Measurements from ENCODE around the gene SEC61B.
"Not testable (repeated sequence)": the region's sequence is repeated elsewhere in the genome, so short reads cannot be mapped to it uniquely, and the experiment has no call there.

Gene SEC61B

DNA sequence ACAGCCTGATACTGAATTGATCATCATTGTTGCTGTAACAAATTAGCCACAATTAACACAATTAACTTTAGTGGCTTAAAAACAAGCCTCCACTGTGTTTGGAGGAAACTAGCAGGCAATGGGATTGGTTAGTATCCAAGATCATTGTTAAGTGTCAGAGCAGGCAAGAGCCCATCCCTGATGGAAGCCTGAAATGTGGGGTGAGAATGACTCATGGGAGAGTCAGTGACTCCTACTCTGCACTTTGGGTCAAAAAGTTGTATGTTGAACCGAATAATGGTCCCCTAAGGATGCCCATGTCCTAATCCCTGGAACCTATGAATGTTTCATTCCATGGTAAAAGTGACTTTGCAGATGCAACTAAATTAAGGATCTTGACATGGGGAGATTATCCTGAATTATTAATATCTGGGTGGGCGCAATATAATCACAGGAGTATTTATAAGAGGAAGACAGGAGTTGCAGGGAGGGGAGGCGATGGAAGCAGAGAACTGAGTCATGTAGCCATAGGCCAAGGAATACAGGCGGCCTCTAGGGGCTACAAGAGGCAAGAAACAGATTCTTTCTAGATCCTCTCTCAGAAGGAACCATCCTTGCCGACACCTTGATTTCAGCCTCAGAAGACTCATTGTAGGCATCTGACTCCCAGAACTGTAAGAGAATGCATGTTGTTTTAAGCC, 29.2 kb upstream of the SEC61B start:
- no peak for DNase-seq

DNA sequence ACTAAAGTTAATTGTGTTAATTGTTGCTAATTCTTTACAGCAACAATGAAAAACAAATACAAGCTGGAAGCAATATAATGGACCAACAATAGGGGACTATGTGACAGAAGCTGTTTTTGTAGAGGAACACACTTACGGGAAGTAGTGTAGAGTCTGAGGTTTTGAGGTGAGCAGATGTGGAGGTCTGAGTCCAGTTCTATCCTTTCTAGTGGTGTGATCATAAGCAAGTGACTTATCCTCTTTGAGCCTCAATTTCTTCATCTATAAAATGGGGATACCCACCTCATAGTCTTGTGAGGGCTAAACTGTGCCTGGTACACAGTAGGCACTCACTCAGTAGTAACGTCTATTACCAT, 28.6 kb upstream of the SEC61B start:
- DNase-seq: no peak

DNA sequence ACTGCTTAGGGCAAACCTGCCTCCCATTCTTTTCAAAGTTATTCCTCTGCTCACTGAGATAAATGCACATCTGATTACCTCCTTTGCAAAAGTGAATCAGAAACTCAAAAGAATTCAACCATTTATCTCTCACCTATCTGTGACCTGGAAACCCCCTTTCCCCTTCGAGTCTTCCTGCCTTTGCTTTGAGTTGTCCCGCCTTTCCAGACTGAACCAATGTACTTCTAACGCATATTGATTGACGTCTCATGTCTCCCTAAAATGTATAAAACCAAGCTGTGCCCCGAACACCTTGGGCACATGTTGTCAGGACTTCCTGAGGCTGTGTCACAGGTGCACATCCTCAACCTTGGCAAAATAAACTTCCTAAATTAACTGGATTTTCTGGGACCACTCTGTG, 25.6 kb upstream of the SEC61B start:
- not testable (repeated sequence) for DNase-seq

DNA sequence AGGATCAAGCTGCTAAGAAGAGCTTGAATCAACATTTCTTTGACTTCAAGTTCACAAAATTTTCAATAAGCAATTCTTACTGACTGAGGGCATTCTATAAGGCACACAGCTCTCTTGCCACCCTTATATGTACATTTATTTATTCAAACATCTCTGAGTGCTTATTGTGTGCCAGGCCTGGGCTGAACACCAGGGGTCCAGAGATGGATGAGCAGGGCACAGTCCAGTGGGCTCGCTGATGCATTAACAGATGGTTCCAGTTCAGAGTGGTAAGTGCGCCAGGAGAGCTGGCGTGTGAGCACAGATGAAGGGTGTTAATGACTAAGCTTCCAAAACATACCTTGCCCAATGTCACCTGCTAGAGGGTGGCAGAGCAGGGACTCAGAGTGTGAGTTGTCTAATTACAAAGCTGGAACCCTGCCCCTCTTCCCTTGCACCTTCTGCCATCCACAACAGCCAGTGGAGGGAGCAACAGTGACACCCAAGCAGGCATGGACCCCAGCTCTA, 24.9 kb upstream of the SEC61B start:
- DNase-seq: no peak

DNA sequence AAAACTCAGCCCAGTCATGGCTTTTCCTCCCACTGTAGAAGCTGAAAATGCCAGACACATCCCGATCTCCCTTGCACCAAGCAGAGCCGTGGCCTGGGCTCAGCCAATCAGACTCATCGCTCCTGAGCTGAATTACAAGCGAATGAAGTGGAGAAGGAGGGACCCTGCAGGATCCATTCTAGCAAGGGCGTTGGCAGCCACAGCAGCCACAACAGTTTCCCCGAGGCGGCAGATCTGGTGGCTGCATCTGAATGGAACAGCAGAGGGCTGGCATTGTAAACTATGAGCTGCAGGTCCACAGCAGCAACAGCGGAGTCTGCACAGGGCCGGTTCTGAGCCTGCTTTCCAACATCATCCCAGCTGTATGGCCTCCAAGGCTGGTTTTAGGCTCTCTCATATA, 24.1 kb upstream of the SEC61B start:
- DNase-seq: no peak

DNA sequence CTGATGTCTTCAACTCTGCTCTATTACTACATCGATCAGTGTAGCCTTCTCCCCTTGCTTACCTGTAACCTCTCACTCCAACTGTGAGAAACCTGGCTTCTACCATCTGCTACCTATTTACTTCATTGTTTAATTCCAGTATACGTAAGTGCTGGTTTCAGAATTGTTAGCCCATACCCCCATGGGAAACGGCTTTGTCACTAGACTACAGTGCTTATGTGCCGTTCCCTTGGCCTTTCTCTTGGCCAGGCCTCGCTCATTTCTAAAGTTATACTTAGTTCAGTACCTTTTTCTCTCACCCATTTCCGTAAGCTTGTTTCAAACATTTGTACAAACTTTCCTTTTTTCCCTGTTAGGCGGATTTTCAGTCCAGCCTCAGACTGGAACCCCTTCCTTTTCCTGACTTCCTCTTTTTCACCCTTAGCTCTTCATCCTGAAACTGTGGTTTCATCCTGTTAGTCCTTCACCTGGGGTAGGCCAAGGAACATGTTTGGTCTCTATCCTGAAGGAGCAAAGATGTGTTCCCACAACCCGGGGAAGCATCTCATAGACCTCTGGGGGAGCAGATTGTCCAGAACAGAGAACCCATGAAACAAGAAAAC, 22.0 kb upstream of the SEC61B start:
- no peak for DNase-seq

DNA sequence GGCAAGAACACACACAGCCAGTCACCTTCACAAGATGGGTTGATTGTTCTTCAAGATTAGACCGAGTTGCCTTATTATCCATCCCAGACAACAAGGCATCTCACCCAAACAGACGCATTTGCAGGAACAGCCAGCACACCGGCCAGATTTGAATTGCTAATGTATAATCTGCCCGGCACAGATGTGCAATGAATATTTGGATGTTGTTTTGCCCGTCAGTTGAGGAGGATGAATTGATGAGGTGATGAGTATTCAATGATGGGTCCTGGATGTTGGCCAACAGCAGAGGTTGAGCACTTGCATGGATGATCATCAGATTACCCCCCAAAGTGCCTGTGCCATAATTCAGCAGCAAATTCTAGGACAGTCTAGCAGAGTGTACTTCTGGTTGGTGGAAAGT, 20.5 kb upstream of the SEC61B start:
- DNase-seq: no peak

DNA sequence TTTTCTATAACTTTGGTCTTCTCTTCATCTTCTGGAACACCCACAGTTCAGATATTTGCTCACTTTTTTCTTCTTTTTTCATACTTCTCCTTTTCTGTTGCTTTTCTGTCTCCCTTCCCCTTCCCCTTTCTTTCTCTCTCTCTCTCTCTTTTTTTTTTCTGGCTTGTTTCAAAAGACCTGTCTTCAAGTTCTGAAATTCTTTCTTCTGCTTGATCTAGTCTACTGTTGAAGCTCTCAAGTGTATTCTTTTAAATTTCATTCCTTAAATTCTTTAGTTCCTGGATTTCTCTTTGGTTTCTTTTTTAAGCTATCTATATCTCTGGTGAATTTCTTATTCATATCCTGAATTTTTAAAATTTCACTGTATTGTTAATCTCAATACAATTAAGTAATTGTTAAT, 11.5 kb upstream of the SEC61B start:
- DNase-seq: no peak

DNA sequence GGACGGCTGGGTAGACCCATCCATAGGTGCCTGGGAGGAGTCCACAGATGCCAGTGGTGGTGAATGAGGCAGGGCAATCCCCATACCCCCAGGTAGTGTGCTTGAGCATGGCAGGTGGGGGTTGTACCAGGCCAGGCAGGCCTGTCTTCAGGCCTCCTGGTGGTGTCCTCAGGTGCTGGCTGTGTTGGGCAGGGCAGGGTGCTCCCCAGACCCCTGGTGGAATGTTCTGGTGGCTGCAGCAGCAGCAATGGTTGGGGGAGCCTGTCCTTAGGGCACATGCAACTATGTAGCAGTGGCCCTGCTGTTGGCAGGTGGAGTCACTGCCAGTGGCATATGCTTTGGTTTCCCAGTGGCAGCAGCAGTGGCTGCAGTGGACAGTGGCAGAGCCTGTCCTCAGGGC, 10.3 kb upstream of the SEC61B start:
- no peak for DNase-seq

DNA sequence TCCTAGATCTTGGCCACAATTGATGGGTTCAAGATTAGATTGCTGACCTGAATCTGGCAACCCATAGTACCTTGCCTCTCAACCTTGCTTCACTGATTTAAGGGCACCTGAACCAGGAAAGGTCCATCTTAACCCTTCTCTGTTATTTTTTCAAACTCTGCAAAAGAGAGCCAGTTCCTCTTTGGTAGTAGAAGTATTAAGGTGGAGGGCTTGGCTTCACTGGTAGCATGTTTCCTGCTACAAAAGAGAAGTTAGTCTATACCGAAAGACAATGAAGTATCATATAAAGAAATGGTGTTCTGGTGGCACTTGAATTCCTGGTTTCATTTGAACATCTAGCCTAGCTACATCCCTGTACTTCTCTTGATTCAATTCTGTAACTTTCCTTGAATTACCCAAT, 8.9 kb upstream of the SEC61B start:
- no peak for DNase-seq

DNA sequence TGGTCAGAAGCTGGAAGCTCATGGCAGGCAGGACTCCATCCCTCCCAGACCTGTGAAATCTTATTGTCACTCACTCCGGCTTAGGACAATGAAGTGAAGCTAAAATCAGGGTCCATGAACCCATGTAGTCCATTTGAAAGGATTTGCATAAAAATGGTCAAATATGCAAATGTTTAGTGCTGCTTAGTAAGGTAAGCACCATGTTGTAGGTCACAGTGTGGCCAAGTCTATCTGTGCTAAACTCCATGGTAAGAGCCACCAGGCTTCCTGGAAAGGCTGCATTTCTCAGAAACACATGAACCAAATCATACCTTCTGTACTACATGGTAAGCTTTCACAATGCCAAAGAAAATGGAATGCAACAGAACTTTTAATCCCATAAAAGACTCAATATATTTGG, 6.0 kb upstream of the SEC61B start:
- DNase-seq: no peak

DNA sequence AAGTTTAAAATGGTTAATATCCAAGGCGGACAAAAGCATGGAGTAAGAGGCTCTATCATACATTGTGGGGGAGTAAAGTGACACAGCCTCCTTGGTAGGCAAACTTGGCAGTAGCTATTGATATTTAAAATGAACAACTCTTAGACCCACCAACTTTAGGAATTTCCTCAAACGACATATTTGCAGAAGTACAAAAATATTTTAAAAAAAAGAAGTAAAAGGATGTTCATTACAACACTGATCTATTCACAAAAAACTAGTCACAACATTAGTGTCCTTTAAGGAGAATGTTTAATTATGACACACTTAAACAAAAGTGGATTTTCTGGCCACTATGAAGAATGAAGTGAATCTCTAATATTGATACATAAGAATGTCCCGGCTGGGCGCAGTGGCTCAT, 2.1 kb upstream of the SEC61B start:
- DNase-seq: no peak

DNA sequence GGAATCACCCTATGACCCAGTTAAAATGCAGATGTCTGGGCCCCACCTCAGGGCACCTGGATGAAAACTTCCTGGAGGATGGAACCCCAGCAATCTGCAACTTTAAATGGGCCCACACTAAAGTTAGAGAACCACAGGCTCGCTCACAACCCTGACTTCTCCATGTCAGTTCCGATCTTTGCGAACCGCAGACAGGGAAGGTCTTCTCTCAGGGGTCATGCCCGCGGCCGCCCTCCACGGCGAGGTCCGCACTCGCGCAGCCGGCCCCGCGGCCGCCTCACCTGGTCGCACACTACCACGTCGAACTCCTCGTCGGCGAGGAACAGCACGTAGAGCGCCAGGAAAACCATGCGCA, 839 bp upstream of the SEC61B start:
- no peak for DNase-seq

DNA sequence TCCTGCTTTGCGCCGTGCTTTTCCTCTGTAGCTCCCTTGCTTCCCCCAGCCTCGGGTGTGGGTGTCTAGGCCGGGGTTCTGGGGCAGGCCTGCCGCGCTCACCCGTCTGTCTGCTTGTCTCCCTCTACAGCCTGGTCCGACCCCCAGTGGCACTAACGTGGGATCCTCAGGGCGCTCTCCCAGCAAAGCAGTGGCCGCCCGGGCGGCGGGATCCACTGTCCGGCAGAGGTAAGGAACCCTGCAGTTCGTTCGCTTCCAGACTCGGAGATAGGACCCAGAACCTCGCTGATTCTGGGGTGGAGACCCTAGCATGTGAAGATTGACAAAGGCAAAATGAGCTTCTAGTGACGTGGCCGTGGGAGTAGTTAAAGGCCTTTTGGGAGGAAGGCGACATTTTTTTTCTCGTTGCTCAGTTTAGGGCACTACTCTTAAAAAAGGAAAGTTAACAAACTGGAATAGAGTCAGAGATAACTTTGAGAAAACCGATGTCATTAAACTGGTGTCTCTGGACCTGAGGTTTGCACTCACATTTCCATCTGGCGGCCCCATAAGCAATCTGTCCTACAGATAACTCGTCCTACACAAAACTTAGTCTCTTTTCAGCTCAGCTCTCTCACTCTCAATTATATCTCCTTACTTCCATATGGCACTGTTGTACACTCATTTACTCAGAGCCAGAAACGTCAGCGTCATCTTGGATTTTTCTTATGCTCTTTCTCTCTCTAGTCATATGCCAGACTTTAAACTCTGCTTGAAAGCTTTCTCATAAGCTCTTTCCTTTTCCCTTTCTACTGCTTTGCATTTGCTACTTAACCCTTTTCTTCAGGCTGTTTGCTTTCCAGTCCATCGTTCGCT, 561 bp downstream of the SEC61B start:
- DNase-seq: no peak

DNA sequence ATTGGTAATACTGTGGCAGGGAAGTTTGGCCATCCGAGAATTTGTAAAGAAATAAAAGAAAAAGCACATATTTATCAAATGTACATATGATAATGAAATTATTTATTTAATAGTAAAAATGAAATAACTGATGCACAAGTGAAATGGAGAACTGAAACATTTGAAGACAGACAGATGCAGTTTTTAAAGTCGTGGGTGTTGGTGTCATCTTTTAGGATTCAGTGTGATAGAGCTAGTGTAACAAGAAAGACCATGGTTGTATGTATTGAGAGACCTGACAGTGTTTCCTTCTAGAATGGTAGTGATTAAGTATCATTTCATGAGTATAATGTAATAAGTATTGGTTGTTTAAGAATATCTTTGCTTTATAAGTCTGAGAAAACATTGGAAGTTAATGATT, 2.4 kb downstream of the SEC61B start:
- DNase-seq: no peak

DNA sequence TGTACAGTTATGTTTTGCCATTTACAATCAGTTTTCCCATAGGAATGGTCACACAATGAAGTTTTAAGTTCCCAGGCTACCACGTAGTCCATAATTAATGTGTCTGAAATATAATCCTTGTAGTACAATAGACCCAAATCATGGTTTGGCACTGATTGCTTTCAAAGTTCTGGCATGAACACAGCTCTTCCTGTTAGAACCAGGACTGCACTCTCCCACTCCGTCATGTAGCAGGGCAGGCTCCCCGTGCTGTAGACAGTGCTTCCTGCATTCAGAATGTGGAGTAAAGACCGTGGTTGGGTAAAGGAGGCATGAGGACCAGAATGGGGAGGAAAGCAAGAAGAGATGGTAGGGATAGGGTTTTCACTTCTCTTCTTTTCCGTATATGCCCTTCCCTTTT, 4.0 kb downstream of the SEC61B start:
- no peak for DNase-seq

DNA sequence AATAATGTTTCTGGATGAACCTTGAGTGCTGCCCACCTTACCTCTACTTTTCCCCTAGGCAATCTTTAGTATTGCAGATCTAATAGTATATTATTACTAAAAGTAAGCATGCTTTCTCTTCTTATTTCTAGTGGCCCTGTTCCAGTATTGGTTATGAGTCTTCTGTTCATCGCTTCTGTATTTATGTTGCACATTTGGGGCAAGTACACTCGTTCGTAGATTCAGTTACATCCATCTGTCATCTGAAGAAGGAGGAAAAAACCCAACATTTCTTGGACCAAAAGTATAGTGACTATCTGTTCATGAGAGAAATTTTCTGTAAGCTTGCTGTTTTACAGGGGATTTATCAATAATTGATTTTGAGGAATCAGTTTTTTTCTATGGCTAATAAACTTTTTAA, 8.1 kb downstream of the SEC61B start:
- DNase-seq: no peak

DNA sequence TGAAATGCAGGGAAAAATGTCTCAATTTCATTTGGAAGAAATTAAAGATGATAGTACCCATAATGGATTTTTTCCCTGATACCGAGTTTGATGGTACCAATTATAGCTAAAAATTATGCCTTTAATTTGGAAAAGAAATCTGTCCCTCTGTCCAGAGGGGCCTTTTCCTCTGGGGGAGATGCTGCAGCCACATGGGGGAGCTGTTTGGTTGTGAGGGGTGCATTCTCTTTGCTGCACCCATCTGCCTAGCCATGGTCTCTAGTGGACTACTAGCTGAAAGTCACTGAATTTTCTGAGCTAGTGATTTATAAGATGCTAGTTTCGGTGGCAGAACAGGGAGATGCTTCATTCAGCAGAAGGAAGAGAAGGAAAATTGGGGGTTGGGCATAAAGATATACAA, 9.6 kb downstream of the SEC61B start:
- peak; percentile 23 for DNase-seq

DNA sequence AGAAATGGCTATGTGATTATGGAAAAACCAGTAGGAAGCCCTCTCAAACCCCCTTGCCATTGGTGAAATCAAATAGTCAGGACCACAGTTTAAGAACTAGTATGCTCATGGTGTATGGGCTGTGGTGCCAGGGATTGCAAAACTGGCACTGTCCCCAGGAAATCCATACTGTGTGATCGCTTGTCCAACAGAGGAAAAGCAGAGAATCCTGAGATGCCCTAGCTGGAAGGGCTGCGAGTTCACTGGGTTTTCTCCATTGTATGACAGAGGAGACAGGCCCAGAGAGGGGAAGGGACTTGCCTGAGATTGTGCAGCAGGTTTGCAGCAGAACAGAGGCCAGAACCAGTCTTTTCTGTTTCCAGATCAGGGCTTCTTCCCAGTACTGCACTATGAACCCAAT, 12.5 kb downstream of the SEC61B start:
- DNase-seq: no peak

DNA sequence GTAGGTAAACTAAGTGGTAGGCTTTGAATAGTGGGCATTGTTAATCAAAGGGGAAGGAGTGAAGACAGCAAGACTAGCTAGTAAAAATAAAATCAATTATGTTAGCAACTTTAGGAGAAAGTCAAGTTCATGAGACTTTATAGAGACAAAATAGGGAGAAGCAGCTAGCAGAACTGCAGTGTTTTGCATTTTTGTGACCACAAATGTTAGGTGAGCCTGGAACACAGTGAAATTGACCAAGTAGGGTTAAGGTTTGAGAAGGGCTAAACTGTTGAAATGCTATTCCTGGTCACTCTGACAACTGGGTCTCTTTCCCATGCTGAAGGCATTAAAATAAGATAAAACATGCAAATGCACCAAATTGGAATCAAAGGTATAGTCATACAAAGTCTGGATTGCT, 13.0 kb downstream of the SEC61B start:
- DNase-seq: no peak

DNA sequence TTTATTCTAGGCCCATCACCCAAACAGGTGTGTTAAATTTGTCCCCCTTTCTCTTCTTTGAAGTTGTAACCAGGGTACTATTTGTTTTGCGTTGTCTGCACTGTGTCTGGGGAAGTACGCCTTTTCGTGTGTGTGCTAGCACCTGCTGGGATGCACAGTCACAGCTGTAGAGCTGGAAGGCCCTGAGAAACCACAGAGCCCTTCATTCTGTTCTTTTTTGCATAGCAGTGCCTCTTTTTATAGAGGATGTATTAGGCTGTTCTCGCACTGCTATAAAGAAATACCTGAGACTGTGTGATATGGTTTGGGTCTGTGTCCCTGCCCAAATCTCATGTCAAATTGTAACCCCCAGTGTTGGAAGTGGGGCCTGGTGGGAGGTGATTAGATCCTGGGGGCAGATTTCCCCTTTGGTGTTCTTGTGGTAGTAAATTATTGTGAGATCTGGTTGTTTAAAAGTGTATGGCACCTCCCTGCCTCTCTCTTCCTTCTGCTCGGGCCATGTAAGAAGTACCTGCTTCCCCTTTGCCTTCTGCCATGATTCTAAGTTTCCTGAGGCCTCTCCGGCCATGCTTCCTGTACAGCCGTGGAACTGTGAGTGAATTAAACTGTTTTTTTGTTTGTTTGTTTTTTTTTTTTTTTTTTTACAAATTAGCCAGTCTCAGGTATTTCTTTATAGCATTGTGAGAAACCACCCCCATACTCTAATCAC, 14.0 kb downstream of the SEC61B start:
- DNase-seq: peak; percentile 13

DNA sequence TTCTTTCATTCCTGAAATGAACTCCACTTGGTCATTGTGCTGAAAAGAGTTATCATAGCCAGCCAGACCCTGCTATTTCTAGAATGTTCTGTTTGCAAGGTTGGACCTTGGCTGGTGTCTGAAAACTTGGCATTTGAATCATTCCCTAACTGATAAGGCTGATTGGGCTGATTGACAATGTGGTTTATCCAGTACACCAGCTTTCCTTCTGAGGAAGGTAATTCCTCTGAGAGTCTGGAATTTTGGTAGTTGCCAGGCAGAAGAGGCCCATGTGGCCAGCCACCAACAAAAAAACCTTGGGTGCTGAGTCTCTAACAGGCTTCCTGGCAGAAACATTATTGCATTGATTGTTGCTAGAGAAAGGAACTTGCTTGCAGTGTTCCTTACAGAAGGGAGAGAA, 15.3 kb downstream of the SEC61B start:
- no peak for DNase-seq

DNA sequence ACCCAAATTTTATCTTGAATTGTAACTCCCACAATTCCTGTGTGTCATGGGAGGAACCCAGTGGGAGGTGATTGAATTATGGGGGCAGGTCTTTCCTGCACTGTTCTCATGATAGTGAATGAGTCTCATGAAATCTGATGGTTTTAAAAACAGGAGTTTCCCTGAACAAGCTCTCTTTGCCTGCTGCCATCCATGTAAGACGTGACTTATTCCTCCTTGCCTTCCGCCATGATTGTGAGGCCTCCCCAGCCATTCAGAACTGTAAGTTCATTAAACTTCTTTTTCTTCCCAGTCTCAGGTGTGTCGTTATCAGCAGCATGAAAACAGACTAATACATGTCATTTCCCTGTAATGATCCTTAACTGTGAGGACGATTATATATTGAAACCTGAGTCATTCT, 15.8 kb downstream of the SEC61B start:
- not testable (repeated sequence) for DNase-seq

DNA sequence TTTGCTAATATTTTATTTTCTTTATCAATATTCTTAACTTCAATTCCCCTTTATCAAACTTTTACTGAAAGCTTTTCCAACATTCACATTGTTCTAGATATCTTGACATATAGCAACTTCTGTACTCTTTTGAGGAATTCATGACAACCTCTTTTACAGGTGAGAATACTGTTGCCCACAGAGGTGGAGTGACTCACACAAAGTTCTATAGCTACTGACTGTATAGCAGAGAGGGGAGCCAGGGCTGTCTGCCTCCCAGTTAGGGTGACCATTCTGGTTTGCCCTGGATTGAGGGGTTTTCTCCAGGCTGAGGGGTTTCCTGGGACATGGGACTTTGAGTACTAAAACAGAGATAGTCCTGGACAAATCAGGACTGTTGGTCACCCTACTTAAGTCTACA, 16.2 kb downstream of the SEC61B start:
- DNase-seq: no peak
